Measurements from ENCODE around the gene AK9. TPM values are rescaled to one million over a fixed set of nuclear protein-coding genes. Genes with fewer than 3 reads are reported as not detected.

AK9 gene
- total and polyA plus RNA-seq, 2 of the 4 experiments (the other 2 are of a cell fraction): 1.7 to 1.8 TPM

DNA sequence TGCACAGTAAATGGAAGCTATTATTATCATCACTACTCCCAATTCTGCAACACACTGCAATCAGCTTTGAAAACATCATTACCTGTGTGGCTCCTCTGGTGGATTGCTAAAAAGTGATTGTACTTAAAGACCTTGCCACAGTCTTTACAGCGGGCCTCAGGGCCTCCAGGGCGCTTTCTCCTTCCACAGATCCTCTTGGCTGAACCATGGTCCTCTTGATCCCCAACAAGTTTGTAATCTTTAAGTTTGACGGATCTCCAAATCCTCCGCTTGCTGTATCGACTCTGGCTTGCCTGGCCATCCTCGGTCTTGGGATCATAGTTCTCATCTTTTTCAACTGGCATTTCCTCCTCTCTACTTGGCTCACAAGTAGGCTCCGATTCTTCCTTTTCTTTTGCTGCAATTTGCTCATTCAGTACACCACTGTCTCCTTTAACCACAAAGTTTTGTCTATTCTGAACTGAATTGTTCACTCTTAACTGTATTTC, 210.0 kb downstream of the AK9 start:
- DNase-seq (no peak), ATAC-seq (ENCODE audit: low read depth) (no peak)
- H3K27me3 ChIP-seq (ENCODE audit: control insufficient read depth, insufficient read depth, low read length): no peaks in the 10 kb centered on the region
- POLR2A ChIA-PET (ENCODE audit: unreplicated experiment): no interaction called here
- H4K8ac ChIP-seq (ENCODE audit: low read depth in 2 of 2, low read length in 2 of 2): no peak overlapping the region
- H3K79me1 ChIP-seq (ENCODE audit: low read depth in 1 of 2, low read length in 2 of 2): peaks cover 45 to 56% of the 10 kb centered on the region in 2 experiments
- H2AK9ac ChIP-seq (replicated peaks; ENCODE audit: low read depth, low read length, poor library complexity): no peak overlapping the region
- TF ChIP-seq MAFK (IDR thresholded peaks at IDR 0.05; ENCODE audit: low read depth, low read length) (no peak), RCOR1 (IDR thresholded peaks at IDR 0.05; ENCODE audit: insufficient replicate concordance, low read length) (no peak), CEBPB (IDR thresholded peaks at IDR 0.05; ENCODE audit: low read depth, low read length) (no peak), NFE2L2 (IDR thresholded peaks at IDR 0.05; ENCODE audit: low read depth, low read length) (no peak), RFX5 (IDR thresholded peaks at IDR 0.05; ENCODE audit: low read depth, low read length) (no peak), MXI1 (IDR thresholded peaks at IDR 0.05; ENCODE audit: borderline replicate concordance, low read depth, low read length) (no peak), FOS (IDR thresholded peaks at IDR 0.05; ENCODE audit: low read depth, low read length) (no peak), SMC3 (IDR thresholded peaks at IDR 0.05; ENCODE audit: low read depth, low read length) (no peak), MAZ (IDR thresholded peaks at IDR 0.05; ENCODE audit: borderline replicate concordance, low read depth, low read length) (no peak), BHLHE40 (IDR thresholded peaks at IDR 0.05; ENCODE audit: low read depth, low read length) (no peak)
- TF ChIP-seq, protein P1, sequence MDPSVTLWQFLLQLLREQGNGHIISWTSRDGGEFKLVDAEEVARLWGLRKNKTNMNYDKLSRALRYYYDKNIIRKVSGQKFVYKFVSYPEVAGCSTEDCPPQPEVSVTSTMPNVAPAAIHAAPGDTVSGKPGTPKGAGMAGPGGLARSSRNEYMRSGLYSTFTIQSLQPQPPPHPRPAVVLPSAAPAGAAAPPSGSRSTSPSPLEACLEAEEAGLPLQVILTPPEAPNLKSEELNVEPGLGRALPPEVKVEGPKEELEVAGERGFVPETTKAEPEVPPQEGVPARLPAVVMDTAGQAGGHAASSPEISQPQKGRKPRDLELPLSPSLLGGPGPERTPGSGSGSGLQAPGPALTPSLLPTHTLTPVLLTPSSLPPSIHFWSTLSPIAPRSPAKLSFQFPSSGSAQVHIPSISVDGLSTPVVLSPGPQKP (IDR thresholded peaks at IDR 0.05; ENCODE audit: borderline replicate concordance, low read depth, low read length): no peak
- H3K36me3 ChIP-seq (ENCODE audit: control insufficient read depth, insufficient read depth, low read length): peaks cover 18% of the 10 kb centered on the region
- no peak overlapping the region for H4K91ac ChIP-seq (ENCODE audit: insufficient read depth, low read depth, low read length)
- no peak overlapping the region for H3K56ac ChIP-seq (ENCODE audit: extremely low read depth, insufficient read depth, low read length)
- H3K4ac ChIP-seq (ENCODE audit: low read depth, low read length): no peak overlapping the region
- H3K4me1 ChIP-seq (ENCODE audit: control insufficient read depth, insufficient read depth, low read length): peaks cover 6% of the 10 kb centered on the region; the same call in 1 of the 2 replicates
- H2BK20ac ChIP-seq (ENCODE audit: low read depth, low read length): no peak overlapping the region
- CTCF ChIA-PET: no interaction called here
- in situ Hi-C loops (cut with MboI; ENCODE audit: low sequenced_read_pairs) (no loop called here), intact Hi-C loops (cut with micrococcal nuclease) (loop anchor here (5.0 kb wide), 1 partner anchor 389 kb away; the partner anchor contains the start of gene SESN1), dilution Hi-C loops (cut with HindIII; ENCODE audit: low sequenced_read_pairs, unreplicated experiment) (no loop called here)
- no peak overlapping the region for H3K27ac ChIP-seq (ENCODE audit: insufficient read depth, low read length)
- H4K5ac ChIP-seq (ENCODE audit: low read depth, low read length): no peak overlapping the region
- no peak overlapping the region for H2BK5ac ChIP-seq (ENCODE audit: low read depth, low read length, poor library complexity, severe bottlenecking)
- no peak overlapping the region for H3K4me3 ChIP-seq (ENCODE audit: insufficient read depth, low read depth, low read length)
- H3K18ac ChIP-seq (ENCODE audit: low read depth, low read length): no peak overlapping the region
- H3K14ac ChIP-seq (replicated peaks; ENCODE audit: low read depth, low read length): no peak overlapping the region
- H2BK15ac ChIP-seq (ENCODE audit: low read depth, low read length): no peak overlapping the region
- H2BK120ac ChIP-seq (ENCODE audit: low read depth, low read length): no peak overlapping the region
- no peak overlapping the region for H2AFZ ChIP-seq (replicated peaks; ENCODE audit: low read length, poor library complexity)
- no TSS peak for BruUV-seq (replicated peaks)
- no peak overlapping the region for H3K23ac ChIP-seq (ENCODE audit: low read depth, low read length)
- no peaks in the 10 kb centered on the region for H3K9me3 ChIP-seq (ENCODE audit: control insufficient read depth, insufficient read depth, low read length)
- no peak overlapping the region for H3K9ac ChIP-seq (ENCODE audit: low read depth, low read length)
- peak overlapping the region; percentile 20; the same call in 1 of the 2 replicates for H3K4me2 ChIP-seq (ENCODE audit: low read depth, low read length)
- H4K20me1 ChIP-seq (ENCODE audit: insufficient read depth, low read length): peaks cover 7% of the 10 kb centered on the region; the same call in 1 of the 2 replicates
- peaks cover 6% of the 10 kb centered on the region for H3K9me1 ChIP-seq (ENCODE audit: insufficient read depth, low read length)
- 95% methylated on average over 5 of the region's 7 CpGs; no CpG with 5 or more reads in 1 of the 2 experiments for WGBS, 2 experiments (ENCODE audit: extremely low coverage in 2 of 2, insufficient read length in 1 of 2)
- no peak overlapping the region for H2AK5ac ChIP-seq (ENCODE audit: low read depth, low read length)
